RWPE1 (cell line): ENCODE data around the gene DBF4B.
"Not testable (repeated sequence)": the region's sequence is repeated elsewhere in the genome, so short reads cannot be mapped to it uniquely, and the experiment has no call there.

ENCODE experiments used
- CTCF ChIA-PET: fragments of 350-600 bp; sonication (Branson Sonifier 250); formaldehyde crosslinking; extraction: SDS; loops from one replicate; lab custom pipeline; 2021; lab: Yijun Ruan, JAX
- POLR2A ChIA-PET: fragments of 400-600 bp; formaldehyde crosslinking; extraction: SDS; loops from one replicate; lab custom pipeline; 2020; ENCODE audit warnings: antibody characterized with exemption; ENCODE audit not compliant: low non-redundant PET; lab: Yijun Ruan, JAX
- DNase-seq: peaks from one replicate; pipeline ENCODE4 v3.0.0; 2012; ENCODE audit warnings: low spot score
- H3K27ac ChIP-seq: fragments of 450-650 bp; 2 replicates; pipeline ENCODE4 v1.5.1; 2017
- TF ChIP-seq, protein P1 (sequence below): fragments of 450-650 bp; conservative IDR thresholded peaks from 2 replicates; pipeline ENCODE4 v1.5.1; 2017; ENCODE audit warnings: low read depth, mild to moderate bottlenecking

DBF4B gene

DNA sequence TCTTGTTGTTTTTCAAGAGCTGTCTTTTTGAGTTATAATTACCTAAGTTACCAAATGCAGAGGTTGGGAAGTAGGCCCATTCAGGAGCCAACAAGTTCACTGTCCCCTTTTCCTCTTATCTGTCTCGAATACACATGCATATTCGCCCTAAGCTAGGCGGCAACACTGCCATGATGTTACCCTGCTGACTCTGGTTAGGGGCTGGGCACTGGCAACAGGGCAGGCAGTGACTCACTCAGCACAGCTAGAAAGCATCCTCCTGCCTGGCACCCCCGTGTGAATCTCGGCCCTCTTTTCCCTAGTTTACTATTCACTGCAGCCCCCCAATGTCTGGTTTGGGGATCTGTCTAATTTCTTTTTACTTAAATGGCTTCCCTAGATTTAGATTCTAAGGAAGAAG, 13.8 kb downstream of the DBF4B start:
- no peak overlapping the region for H3K27ac ChIP-seq
- ChIA-PET CTCF (no interaction called here), POLR2A (no interaction called here)
- no peak for DNase-seq
- TF ChIP-seq, protein P1, sequence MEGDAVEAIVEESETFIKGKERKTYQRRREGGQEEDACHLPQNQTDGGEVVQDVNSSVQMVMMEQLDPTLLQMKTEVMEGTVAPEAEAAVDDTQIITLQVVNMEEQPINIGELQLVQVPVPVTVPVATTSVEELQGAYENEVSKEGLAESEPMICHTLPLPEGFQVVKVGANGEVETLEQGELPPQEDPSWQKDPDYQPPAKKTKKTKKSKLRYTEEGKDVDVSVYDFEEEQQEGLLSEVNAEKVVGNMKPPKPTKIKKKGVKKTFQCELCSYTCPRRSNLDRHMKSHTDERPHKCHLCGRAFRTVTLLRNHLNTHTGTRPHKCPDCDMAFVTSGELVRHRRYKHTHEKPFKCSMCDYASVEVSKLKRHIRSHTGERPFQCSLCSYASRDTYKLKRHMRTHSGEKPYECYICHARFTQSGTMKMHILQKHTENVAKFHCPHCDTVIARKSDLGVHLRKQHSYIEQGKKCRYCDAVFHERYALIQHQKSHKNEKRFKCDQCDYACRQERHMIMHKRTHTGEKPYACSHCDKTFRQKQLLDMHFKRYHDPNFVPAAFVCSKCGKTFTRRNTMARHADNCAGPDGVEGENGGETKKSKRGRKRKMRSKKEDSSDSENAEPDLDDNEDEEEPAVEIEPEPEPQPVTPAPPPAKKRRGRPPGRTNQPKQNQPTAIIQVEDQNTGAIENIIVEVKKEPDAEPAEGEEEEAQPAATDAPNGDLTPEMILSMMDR: no peak

DNA sequence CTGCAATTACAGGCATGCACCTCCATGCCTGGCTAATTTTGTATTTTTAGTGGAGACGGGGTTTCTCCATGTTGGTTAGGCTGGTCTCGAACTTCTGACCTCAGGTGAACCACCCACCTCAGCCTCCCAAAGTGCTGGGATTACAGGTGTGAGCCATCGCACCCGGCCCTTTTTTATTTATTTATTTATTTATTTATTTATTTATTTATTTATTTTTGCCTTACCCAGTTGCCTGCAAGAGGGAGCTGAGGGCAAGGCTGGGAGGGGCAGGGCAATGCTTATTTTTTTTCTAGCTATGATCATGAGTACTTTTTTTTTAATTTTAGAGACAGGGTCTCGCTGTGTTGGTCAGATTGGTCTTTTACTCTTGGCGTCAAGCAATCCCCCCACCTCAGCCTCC, 17.7 kb downstream of the DBF4B start:
- DNase-seq, H3K27ac ChIP-seq: not testable (repeated sequence)
- POLR2A ChIA-PET: interaction anchor here (0.6 kb wide), 1 partner anchor 330 kb away, joined by 3 read pairs; no protein-coding TSS in a partner anchor
- CTCF ChIA-PET: interaction anchor here (0.6 to 0.7 kb wide), 3 partner anchors 23 to 58 kb away, joined by 3 to 6 read pairs (median 3); no protein-coding TSS in a partner anchor

- CTCF ChIA-PET: interaction anchor here (0.8 kb wide), 1 partner anchor 30 kb away, joined by 4 read pairs; no protein-coding TSS in a partner anchor
These were observed 25.3 kb downstream of the DBF4B start for GRCh38 chr17:44733753-44734152.

GRCh38 chr17:44734272-44734671, 25.8 kb downstream of the DBF4B start:
- CTCF ChIA-PET: no interaction called here
- no peak overlapping the region for H3K27ac ChIP-seq
- DNase-seq: no peak
- TF ChIP-seq, protein P1: no peak
- POLR2A ChIA-PET: interaction anchor here (0.6 kb wide), 1 partner anchor 16 kb away, joined by 3 read pairs; no protein-coding TSS in a partner anchor

More at GRCh38 chr17:44733753-44734152, 25.3 kb downstream of the DBF4B start:
- TF ChIP-seq, protein P1: no peak
- H3K27ac ChIP-seq: no peak overlapping the region
- peak; percentile 20 for DNase-seq
- POLR2A ChIA-PET: no interaction called here

GRCh38 chr17:44736551-44737240, 28.2 kb downstream of the DBF4B start:
- CTCF ChIA-PET: interaction anchor here (0.6 kb wide), 3 partner anchors 157 to 888 kb away, joined by 3 read pairs; no protein-coding TSS in a partner anchor
- TF ChIP-seq, protein P1: no peak
- H3K27ac ChIP-seq: peak overlapping the region; percentile 1; the same call in 1 of the 2 replicates
- no peak for DNase-seq
- POLR2A ChIA-PET: no interaction called here

- H3K27ac ChIP-seq: no peak overlapping the region
- TF ChIP-seq, protein P1: no peak
- CTCF ChIA-PET: no interaction called here
- DNase-seq: no peak
- POLR2A ChIA-PET: no interaction called here
These were observed 29.9 kb downstream of the DBF4B start for GRCh38 chr17:44738214-44738906.
